Colon (tissue), 2 donors: ENCODE measurements around the gene BRIP1.
A peak's percentile ranks its signal among the peaks of the same experiment; 100 is the strongest.
"Not testable (repeated sequence)": the region's sequence is repeated elsewhere in the genome, so short reads cannot be mapped to it uniquely, and the experiment has no call there.

Source experiments
- FAIRE-seq: peaks from 2 replicates; lab custom pipeline; 2012; peaks lifted over from hg19 to GRCh38; lab: Jason Lieb, UNC
- donor health status: control.
- donor health status: control.

BRIP1 gene

DNA sequence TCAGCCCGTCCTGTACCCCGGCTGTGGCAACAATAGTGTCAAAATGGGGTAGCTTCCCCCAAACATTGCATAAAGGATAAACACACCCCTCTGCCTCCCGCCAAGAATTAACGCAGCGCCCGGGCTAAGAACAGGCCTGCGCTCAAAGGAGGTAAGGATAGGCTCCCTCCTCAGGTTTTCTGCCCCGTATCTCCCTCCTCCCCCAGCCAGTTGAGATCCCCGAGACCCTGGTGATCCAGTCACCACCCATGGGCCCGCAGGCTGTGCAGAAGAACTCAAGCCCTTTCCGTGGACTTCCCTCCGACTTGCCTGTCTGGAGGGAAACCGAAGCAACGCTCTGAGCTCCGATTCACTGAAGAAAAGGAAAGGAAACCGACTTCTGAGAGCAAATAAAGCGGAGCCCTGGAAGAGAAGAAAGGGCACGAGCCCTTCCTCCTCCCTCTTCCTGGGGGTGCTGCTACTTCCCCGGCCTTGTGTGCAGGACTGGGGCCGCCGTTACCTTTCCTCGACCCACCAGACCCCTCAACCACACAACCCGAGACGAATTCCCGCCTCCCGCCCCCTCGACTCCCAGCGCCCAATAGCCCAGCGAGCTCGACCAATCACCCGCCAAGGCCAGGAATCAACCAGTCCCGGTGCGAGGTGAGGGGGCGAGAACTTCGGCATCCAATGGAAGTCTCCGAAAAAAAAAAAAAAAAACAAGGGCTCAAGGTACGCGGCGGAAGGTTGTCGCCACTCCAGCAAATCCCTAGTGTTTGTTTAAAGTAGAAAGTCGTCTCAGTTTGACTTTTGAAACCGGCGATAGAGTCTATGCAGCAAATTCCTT lies at the start of gene BRIP1:
Gene BRIP1 (minus strand): TSS at position 554 of the 826 bp plus-strand sequence. CDS start 1,989 bp downstream, outside the sequence.
- FAIRE-seq, result no peak

DNA sequence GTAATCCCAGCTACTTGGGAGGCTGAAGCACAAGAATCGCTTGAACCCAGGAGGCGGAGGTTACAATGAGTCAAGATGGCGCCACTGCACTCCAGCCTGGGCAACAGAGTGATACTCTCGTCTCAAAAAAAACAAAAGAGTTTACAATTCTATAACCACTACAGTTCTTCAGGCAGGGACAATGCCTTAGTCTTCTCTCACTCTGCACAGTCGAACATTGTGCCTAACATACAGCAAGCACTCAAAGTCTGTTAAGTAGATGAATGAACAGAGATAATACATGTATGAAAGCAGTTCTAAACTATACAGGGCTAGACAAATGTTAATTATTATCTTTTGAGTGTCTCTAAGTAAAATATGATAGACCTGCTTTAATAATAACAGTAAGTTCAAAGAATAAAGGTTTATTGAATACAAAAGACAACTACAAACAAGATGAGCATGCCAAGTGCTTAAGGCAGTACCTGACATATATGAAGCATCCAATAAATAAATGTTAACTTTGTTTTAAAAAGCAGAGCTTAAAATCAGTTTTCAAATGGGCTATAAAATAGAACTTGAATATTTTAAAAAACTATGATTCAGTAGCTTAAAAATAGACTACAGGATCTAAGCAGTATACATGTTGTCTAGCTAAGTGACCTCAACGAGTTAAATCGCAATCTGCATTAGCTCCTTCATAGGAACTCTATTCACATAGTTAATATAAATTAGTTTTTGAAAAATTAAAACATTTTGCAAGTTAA lies 45.1 kb upstream of the BRIP1 start:
- FAIRE-seq, result peak; percentile 57

DNA sequence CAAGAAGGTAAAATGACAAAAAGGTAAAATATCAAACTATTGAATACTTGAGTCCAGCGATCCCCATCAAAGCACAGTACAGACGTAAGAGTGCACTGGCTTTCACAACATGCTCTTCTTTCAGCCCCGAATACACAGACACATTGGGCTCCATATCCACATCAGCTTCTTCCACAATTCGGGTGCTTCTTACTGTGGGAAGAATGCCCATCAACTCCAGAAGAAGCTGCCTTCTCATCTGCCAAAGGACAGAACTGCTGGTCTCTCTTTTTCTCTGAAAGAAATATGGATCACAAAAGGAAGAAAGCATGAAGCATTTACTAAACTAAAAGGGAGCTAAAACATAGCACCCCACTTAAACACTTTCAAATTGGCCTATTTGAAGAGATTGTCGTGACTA lies 44.0 kb upstream of the BRIP1 start:
- FAIRE-seq, result no peak

DNA sequence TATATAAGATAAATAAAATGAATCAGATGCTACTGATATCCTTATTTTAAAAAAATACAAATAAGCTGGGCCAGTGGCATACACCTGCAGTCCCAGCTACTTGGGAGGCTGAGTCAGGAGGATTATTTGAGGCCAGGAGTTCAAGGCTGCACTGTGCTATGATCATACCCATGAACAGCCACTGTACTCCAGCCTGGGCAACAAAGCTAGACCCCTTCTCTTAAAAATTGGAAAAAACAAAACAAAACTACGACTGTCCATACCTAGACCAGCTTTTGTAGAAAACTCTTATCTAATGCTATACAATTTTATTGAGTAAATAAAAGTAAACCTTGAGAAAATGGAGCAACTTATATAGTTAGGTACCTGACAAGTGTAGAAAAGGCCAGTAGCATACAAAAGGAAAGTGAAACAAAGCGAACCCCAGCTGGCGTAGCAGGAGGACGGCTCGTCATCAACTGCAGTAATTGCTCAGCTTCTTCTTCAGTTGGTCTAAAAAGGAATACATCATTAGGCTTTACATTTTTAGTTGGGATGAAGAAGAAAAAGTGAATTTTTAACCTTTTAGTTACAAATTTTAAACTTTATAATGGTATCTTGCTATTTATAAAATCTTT lies 40.9 kb upstream of the BRIP1 start:
- no peak for FAIRE-seq

DNA sequence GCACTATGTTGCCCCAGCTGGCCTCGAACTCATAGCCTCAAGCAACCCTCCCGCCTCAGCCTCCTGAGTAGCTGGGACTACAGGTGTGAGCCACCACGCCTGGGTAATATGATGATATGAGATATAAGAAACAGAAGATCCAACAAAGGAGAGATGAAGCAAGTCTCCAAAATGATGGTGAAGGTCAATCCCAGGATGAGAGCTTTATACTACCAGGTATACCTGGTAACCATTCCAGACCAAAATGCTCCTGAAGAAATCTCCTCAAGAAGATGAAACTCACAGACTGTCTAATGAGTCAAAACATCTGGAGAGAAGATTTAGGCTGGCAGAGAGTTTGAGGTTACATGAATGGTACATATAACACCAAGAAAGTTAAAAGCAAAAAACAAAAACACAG lies 39.9 kb upstream of the BRIP1 start:
- FAIRE-seq, result no peak

DNA sequence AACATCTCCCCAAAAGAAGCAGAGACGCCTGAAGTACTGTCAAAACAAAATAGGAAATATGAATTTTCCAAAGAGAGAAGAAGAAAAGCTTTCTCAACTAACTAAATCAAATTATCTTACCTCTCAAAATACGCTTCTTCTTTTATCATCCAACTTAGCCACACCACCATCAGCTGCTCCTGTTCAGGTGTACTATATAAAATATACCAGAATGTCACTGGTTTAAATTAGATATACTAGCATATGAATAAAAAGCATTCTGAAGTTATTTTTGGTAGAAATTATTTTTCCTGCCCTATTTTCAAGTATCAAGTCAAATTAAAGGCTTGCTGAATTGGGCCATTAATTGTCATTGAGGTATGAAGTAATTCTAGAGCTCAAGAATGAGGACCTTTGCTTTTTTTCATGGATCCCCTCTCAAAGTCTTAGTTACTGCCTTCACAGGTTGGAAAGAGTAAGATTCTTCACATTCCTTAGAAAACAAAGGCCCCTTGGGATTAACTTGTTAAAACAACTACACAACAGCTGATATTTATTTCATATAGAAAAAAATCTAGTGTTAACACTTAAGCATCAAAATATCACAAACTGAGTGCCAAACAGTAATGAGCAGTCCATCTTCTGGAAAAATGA lies 34.3 kb upstream of the BRIP1 start:
- FAIRE-seq, result no peak

DNA sequence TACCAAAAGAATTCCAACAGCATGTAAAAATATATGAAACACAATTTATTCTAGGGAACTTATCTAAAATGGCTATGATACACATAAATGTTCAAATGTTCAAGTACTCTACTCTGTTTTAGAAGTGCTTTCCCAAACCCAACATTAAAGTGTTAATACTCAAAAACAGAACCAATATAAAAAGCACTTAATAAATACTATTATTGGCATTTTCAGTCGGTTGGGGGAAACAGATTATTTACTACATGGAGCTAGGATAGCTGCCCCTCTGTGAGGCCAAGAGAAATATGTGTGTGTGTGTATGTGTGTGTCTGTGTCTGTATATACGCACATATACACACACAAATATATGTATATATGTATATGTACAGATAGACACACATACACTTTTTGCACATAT lies 32.1 kb upstream of the BRIP1 start:
- FAIRE-seq, result no peak

DNA sequence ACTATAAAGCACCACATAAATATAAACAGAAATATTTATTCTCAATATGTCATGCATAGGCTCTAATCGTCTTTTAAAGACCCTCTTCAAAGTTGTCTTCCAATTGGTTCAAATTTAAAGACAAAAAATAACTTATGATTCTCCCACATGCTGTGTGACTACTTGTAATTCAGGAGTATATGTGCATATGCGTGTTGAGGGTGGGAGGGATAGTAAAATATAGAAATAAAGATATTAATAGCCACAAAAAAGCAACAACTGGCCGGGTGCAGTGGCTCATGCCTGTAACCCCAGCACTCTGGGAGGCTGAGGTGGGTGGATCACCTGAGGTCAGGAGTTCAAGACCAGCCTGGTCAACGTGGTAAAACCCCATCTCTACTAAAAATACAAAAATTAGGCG lies 31.0 kb upstream of the BRIP1 start:
- FAIRE-seq, result not testable (repeated sequence)

DNA sequence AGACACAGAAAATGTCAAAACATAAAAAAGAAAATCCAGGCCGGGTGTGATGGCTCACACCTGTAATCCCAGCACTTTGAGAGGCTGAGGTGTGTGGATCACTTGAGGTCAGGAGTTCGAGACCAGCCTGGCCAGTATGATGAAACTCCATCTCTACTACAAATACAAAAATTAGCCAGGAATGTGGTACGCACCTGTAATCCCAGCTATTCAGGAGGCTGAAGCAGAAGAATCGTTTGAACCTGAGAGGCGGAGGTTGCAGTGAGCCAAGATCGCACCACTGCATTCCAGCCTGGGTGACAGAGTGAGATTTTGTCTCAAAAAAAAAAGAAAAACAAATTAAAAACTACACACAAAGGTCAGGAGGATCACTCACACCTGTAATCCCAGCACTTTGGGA lies 24.4 kb upstream of the BRIP1 start:
- not testable (repeated sequence) for FAIRE-seq

DNA sequence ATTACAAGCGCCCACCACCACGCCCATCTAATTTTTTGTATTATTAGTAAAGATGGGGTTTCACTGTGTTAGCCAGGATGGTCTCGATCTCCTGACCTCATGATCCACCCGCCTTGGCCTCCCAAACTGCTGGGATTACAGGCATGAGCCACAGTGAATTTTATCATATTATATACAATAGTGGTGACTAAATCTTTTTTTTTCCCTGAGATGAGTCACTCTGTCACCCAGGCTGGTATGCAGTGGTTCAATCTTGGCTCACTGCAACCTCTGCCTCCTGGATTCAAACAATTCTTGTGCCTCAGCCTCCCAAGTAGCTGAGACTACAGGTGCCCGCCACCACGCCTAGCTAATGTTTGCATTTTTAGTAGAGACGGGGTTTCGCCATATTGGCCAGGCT lies 22.5 kb upstream of the BRIP1 start:
- FAIRE-seq, result not testable (repeated sequence)

DNA sequence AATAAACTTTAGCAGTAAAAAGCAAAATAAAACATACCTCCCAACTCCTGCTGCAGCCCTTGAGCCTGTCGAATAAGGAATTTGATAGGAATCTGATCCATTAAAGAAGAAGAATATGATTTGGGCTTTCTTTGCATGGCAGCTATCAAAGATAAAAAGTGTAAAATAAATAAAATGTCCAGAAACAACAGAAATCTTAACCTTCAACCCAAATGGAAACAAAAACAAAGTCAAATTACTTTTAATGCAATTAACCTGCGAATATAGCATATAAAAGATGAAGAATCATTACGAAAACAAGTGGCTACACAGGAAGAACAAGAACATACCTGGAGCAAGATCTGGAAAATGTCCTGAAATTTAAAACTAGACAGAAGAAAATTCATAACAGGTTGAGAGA lies 21.5 kb upstream of the BRIP1 start:
- FAIRE-seq, result no peak

DNA sequence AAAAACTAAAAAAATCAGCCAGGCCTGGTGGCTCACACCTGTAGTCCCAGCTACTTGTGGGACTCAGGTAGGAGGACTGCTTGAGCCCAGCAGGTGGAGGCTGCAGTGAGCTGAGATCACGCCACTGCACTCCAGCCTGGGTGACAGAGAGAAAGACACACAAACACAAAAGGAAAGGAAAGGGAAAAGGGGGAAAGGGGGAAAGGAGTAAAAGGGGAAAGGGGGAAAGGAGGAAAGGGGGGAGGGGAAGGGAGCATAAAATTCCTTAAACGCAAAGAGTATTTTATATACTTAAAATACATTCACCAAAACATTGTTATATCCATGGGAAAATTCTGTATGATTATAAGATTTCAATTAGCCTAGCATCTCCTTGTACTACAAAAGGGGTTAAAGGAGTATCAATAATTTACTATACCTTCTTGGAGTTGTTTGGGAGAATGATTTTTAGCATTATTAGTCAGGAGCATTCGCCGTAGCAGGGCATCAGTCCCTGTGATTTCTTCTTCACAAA lies 17.3 kb upstream of the BRIP1 start:
- FAIRE-seq, result no peak

DNA sequence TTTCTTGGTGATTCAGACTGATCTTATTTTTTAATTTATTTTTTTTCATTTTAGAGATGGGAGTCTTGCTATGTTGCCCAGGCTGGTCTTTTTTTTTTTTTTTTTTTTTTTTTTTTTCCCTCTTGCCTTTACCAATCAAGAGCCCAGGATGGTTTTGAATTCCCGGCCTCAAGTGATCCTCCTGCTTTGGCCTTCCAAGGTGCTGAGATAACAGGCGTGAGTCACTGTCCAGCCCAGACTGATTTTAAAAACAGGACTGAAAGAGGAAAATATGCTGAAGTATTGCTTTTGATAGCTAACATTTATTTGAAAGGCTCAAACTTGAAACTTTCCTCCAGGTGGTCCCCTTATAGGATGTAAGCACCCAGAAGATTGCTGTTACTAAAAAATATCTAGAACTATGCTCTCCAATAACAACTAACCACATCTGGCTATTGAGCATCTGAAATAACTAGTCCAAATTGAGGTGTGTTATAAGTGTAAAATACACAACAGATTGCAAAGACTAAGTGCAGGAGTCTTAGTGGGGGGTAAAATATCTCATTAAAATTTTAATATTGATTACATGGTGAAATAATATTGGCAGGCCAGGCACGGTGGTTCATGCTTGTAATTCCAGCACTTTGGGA lies 15.8 kb upstream of the BRIP1 start:
- no peak for FAIRE-seq

DNA sequence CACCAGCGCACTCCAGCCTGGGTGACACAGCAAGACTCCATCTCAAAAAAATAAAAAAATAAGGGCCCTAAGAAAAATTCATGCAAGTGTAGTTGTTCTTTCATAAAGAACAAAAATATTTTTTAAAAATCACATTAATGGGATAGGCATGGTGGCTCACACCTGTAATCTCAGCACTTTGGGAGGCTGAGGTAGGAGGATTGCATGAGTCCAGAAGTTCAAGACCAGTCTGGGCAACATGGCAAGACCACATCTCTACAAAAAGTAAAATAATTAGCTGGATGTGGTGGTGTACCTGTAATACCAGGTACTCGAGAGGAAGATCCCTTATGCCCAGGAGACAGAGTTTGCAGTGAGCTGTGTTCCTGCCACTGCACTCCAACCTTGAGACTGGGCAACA lies 15.2 kb upstream of the BRIP1 start:
- FAIRE-seq, result no peak

DNA sequence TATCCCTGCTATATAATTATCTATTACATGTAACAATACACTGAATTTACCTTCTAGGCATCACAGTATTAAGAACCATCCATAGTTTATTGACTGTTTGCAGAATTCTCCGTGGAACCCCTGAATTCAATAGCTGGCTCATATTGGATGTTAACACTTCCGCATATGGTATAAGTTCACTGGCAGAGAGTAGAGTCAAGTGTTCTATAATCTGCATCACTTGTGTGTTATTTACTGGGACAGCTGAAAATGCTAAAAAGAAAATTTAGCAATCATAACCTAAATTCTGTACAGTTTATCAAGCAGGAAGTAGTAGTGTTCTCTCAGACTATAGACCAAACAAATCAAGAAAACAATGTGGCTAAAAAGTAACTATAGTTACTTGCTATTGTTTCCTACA lies 14.5 kb upstream of the BRIP1 start:
- FAIRE-seq, result no peak

DNA sequence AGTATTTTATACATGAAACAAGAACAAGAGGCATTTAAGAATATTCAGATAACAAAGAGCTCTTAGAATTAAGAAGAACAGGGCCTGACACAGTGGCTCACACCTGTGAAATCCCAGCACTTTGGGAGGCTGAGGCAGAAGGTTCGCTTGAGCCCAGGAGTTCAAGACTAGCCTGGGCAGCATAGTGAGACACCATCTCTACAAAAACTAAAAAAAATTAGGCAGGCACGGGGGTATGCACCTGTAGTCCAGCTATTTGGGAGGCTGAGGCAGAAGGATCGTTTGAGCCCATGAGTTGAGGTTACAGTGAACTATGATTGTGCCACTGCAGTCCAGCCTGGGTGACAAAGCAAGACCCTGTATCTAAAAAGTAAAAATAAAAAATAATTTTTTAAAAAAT lies 12.5 kb upstream of the BRIP1 start:
- no peak for FAIRE-seq

DNA sequence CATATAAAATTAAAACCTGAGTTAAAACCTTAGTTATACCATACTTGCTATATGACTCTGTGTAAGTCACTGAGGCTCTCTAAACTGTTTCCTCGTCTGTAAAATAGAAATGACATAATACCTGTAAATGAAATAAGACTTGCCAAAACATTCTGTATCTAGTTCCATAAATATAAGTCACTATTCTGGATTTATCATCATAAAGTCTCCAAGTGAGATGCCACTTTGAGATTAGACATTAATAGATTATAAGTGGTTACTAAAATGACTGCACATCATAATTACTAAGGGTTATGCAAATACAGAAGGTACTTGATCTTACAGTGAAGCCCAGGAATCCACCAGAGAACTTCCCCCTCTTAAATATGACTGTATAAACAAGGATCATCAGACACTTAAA lies 12.0 kb upstream of the BRIP1 start:
- no peak for FAIRE-seq

DNA sequence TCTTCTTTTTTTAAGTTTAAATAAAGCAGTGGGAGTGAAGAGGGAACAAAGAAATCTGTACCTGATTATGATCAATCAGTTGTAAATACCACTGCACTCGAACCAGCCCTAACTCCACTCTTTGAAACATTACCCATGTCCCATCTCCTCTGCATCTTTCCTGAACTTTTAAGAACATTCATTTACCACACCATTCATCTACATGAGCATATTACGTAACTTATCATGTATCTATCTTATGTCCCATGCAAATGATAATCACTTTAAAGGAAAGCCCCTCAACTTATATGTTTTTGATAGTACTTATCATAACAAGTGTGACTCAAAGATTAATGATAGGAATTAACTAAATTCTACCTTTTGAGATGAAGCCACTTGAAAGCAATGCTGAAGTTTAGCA lies 10.7 kb upstream of the BRIP1 start:
- no peak for FAIRE-seq

DNA sequence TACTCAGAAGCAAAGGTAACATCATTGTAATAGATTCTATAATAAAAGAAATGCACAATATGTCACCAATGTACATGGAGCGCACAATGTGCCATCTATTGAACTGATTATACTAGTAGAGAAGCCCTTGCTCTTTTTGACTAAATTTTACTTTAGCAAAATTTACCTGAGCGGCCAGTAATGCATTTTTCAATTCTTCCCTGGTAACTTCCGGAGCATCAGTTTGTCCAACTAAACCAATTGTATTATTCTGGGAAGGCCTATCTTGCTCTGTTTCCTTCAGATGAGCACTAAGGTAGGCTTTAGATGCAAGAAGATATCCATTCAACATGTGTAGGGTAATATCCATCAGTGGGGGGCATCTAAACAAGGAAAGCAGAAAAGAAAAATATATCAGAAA lies 8.8 kb upstream of the BRIP1 start:
- FAIRE-seq, result no peak

DNA sequence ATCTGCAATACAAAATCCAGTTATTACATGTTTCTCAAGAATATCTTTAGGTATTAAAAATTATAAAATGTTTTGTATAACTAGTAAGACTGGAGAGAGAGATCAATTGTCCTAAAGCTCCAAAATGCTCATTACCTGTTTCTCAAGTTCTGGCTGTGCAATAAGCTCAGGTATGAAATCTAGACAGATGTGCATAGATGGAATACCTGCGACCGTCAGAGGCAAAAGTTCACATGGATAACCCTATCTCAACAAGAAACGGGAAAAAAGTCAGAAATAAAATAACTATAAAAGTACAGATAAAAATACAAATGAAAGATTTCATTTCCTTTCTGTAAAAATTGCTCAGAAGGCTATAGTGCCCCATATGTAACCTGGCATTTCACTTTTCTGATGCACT lies 5.8 kb upstream of the BRIP1 start:
- no peak for FAIRE-seq

DNA sequence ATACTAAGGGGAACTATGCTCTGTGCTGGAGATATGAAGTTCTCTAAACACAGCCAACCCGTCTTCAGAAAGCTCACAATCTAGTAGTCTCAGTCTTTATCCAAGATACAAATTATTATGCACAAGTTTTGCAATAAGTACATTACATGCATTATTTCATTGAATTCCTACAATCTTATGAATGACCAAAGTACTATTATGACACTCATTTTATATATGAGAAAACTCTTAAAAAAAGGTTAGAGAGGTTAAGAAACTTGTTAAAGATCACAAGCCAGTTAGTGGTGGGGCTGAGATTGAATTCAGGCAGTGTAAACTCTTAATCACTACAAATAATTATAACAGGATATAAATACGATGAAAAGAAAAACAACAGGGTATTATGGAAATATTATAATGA lies 4.7 kb upstream of the BRIP1 start:
- FAIRE-seq, result no peak

DNA sequence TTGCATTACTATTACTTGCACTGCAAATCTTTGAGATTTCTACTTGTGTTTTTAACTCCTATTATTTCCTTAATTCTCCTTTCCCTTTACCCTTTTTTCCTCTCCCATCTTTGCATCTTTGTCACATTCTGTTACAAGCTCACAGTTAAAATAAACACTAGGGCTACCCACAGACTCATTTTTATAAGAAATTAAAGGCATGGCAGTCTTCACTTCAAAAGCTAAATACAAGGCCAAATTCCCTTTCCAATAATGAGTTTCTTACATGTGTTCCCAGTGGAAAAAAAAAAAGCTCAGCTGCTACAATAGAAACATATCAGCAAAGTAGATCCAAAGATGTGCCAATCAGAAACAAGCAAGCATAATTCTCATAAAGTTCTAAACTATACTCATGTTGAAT lies 3.7 kb upstream of the BRIP1 start:
- no peak for FAIRE-seq
